Measurements from ENCODE around the gene VAV1. TPM values are rescaled to one million over a fixed set of nuclear protein-coding genes. Genes with fewer than 3 reads are reported as not detected.

The VAV1 gene
- total and polyA plus RNA-seq, 2 of the 13 experiments (the other 11 are each of a cell fraction or from before 2014, with no cell fraction given), result not detected

DNA sequence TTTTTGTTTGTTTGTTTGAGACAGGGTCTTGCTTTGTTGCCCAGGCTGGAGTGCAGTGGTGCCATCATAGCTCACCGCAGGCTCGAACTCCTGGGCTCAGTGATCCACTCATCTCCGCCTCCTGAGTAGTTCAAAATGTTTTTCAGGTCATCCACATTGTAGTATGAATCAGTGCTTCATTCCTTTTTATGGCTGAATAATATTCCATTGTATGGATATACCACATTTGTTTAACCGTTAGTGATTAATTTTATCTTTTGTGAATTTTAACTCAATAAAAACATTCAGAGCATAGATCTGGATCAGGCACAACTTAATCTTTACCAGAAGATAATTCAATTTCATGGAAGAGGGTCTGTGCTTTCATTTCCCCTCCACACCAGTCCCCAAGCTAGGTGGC lies 47.7 kb downstream of the VAV1 start:
- BruUV-seq (replicated peaks), result no TSS peak
- CTCF ChIA-PET (ENCODE audit: low intra/inter-chr PET ratio, low total read pairs), result no interaction called here
- no peak for ATAC-seq

GRCh38 chr19:6821639-6822310 lies 49.3 kb downstream of the VAV1 start:
- DNase-seq (ENCODE audit: low spot score) (no peak), FAIRE-seq (no peak), ATAC-seq (no peak)
- BruUV-seq (replicated peaks), result no TSS peak
- no peaks in the 10 kb centered on the region for H3K4me1 ChIP-seq (ENCODE audit: insufficient read depth, low read length)
- H3K27ac ChIP-seq (ENCODE audit: extremely low read length, insufficient read depth, low read length), result no peak overlapping the region
- H4K20me1 ChIP-seq (ENCODE audit: insufficient read depth, low read length), result no peaks in the 10 kb centered on the region
- H3K36me3 ChIP-seq (replicated peaks in 1 of 2; ENCODE audit: control insufficient read depth in 1 of 2, insufficient read depth in 2 of 2, low read length in 2 of 2), result no peaks in the 10 kb centered on the region
- no peak overlapping the region for H3K4me2 ChIP-seq (ENCODE audit: low read depth, low read length)
- no peak overlapping the region for H3K9ac ChIP-seq (ENCODE audit: insufficient read depth, low read depth, low read length)
- ChIA-PET POLR2A (no interaction called here), CTCF (ENCODE audit: low intra/inter-chr PET ratio, low total read pairs) (no interaction called here)
- H3K9me3 ChIP-seq (ENCODE audit: low read length), result no peaks in the 10 kb centered on the region
- no peak overlapping the region for H3K4me3 ChIP-seq (replicated peaks in 1 of 3; ENCODE audit: insufficient read depth in 1 of 3, low read depth in 2 of 3, low read length in 3 of 3)
- no peaks in the 10 kb centered on the region for H3K79me2 ChIP-seq (ENCODE audit: insufficient read depth, low read length)
- WGBS (ENCODE audit: low lambda C conversion rate), result 38% methylated on average over 11 of the region's 17 CpGs
- intact Hi-C loops (cut with micrococcal nuclease; ENCODE audit: unreplicated experiment), result no loop called here
- H3K27me3 ChIP-seq (ENCODE audit: control insufficient read depth in 1 of 2, insufficient read depth in 2 of 2, low read length in 2 of 2), result 0 out of 5 replicates have a peak, but pooled peaks cover 0 to 1% of the 10 kb centered on the region in 2 experiments
- in situ Hi-C loops (cut with HindIII; ENCODE audit: extremely low pct_ligation_motif_present, low pct_unique_long_range_greater_than_20kb), result no loop called here
- H2AFZ ChIP-seq (ENCODE audit: low read length), result no peak overlapping the region
- TF ChIP-seq REXO4 (CRISPR knock-in tag; IDR thresholded peaks at IDR 0.05; ENCODE audit: borderline replicate concordance), result no peak
- no peak for TF ChIP-seq ZNF576 (CRISPR knock-in tag; IDR thresholded peaks at IDR 0.05)
- TF ChIP-seq RAD21 (CRISPR knock-in tag; IDR thresholded peaks at IDR 0.05), result no peak
- TF ChIP-seq ZNF335 (CRISPR knock-in tag; IDR thresholded peaks at IDR 0.05), result no peak
- TF ChIP-seq ZNF781 (CRISPR knock-in tag; IDR thresholded peaks at IDR 0.05; ENCODE audit: borderline replicate concordance, not compliant biosample characterization), result no peak
- TF ChIP-seq GTF3A (CRISPR knock-in tag; conservative IDR thresholded peaks at IDR 0.05), result no peak
- no peak for TF ChIP-seq NFE2 (CRISPR knock-in tag; IDR thresholded peaks at IDR 0.05)
- no peak for TF ChIP-seq ETV6 (CRISPR knock-in tag; conservative IDR thresholded peaks at IDR 0.05)
- TF ChIP-seq ZNF784 (CRISPR knock-in tag; IDR thresholded peaks at IDR 0.05; ENCODE audit: borderline replicate concordance), result no peak
- TF ChIP-seq PHF21A (CRISPR knock-in tag; IDR thresholded peaks at IDR 0.05), result no peak
- no peak for TF ChIP-seq EZH2 (conservative IDR thresholded peaks at IDR 0.05; ENCODE audit: low read depth, low read length)
- TF ChIP-seq FOXA3 (CRISPR knock-in tag; IDR thresholded peaks at IDR 0.05), result no peak
- TF ChIP-seq, protein P1, sequence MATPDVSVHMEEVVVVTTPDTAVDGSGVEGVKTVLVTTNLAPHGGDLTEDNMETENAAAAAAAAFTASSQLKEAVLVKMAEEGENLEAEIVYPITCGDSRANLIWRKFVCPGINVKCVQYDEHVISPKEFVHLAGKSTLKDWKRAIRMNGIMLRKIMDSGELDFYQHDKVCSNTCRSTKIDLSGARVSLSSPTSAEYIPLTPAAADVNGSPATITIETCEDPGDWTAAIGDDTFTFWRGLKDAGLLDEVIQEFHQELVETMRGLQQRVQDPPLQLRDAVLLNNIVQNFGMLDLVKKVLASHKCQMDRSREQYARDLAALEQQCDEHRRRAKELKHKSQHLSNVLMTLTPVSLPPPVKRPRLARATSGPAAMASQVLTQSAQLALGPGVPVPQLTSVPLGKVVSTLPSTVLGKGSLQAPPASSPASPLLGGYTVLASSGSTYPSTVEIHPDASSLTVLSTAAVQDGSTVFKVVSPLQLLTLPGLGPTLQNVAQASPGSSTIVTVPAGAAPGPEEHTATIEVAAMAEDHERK (CRISPR knock-in tag; IDR thresholded peaks at IDR 0.05; ENCODE audit: low read depth), result no peak

More for the DNA sequence above, 47.7 kb downstream of the VAV1 start:
- Histone ChIP-seq H3K4me3 (replicated peaks in 1 of 3; ENCODE audit: insufficient read depth in 1 of 3, low read depth in 2 of 3, low read length in 3 of 3) (no peak overlapping the region), H3K4me1 (ENCODE audit: insufficient read depth, low read length) (no peaks in the 10 kb centered on the region), H2AFZ (ENCODE audit: low read length) (no peak overlapping the region), H3K36me3 (replicated peaks in 1 of 2; ENCODE audit: control insufficient read depth in 1 of 2, insufficient read depth in 2 of 2, low read length in 2 of 2) (no peaks in the 10 kb centered on the region), H4K20me1 (ENCODE audit: insufficient read depth, low read length) (no peaks in the 10 kb centered on the region), H3K27ac (ENCODE audit: extremely low read length, insufficient read depth, low read length) (no peak overlapping the region), H3K4me2 (ENCODE audit: low read depth, low read length) (no peak overlapping the region), H3K27me3 (ENCODE audit: control insufficient read depth in 1 of 2, insufficient read depth in 2 of 2, low read length in 2 of 2) (peaks cover 0 to 3% of the 10 kb centered on the region in 2 experiments; a peak in 1 of 5 replicates), H3K9ac (ENCODE audit: insufficient read depth, low read depth, low read length) (no peak overlapping the region), H3K9me3 (ENCODE audit: low read length) (no peaks in the 10 kb centered on the region), H3K79me2 (ENCODE audit: insufficient read depth, low read length) (no peaks in the 10 kb centered on the region)
- POLR2A ChIA-PET, result no interaction called here
- intact Hi-C loops (cut with micrococcal nuclease; ENCODE audit: unreplicated experiment) (no loop called here), in situ Hi-C loops (cut with HindIII; ENCODE audit: extremely low pct_ligation_motif_present, low pct_unique_long_range_greater_than_20kb) (no loop called here)
- FAIRE-seq (no peak), DNase-seq (ENCODE audit: low spot score) (no peak)
- TF ChIP-seq ZNF251 (CRISPR knock-in tag; IDR thresholded peaks at IDR 0.05) (no peak), SIN3B (IDR thresholded peaks at IDR 0.05; ENCODE audit: low read length) (no peak), TBX3 (IDR thresholded peaks at IDR 0.05; ENCODE audit: borderline replicate concordance) (no peak), TAF1 (CRISPR knock-in tag; IDR thresholded peaks at IDR 0.05) (no peak), ZNF225 (CRISPR knock-in tag; IDR thresholded peaks at IDR 0.05) (no peak), ZNF747 (CRISPR knock-in tag; IDR thresholded peaks at IDR 0.05; ENCODE audit: borderline replicate concordance) (no peak)
- TF ChIP-seq, protein P2, sequence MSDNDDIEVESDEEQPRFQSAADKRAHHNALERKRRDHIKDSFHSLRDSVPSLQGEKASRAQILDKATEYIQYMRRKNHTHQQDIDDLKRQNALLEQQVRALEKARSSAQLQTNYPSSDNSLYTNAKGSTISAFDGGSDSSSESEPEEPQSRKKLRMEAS (IDR thresholded peaks at IDR 0.05), result no peak
- 66% methylated on average over 4 of the region's 4 CpGs for WGBS (ENCODE audit: low lambda C conversion rate)
